NCI-H2196 (cell line): Measurements from ENCODE around the gene PLCE1.

Source experiments
- DNase-seq: peaks from one replicate; lab custom pipeline; 2025; ENCODE audit not compliant: unreplicated experiment; lab: John Stamatoyannopoulos, UW

Gene PLCE1

DNA sequence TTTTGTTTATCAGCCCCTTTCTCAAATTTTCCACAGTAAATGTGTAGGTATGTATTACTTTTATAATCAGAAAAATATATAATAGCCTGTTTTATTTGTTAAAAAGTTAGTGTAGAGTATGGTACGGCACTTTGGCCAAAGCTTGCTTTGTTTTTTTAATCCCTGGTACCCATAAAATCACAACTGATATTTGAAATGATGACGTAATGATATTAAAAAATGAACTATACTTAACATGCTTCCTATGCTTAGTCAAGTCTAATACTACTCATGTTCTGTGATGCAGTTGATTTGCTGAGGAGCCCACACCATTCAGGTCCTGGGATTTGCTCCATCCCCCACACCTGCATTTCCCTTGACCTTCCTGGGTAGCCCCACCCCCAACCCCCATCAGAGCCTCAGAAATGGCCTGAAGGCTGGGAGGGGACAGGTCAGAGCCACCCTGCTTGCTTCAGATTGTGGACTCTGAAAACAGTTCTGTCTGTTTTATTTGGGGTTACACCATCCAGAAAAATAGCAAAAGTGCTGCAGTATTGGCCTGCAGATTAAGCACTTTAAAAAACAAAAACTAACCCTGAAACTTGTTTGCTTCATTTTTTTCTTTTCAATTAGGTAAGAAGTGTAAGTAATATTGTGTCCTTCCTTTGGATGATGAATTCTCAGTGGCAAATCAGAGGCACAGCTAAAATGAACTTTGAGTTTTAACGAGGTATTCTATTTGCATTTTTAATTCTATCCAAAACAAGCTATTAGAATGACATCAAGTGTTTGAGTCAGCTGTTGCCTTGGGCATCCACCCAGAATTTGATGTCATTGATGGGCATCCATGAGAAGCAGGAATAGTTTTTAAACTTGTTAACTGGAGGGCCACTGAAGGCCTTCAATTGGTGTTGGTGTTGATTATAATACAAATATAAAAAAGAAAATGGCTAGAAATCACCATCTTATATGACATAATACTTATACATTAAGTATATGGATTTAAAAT lies 23.3 kb downstream of the PLCE1 start:
- DNase-seq: no peak

DNA sequence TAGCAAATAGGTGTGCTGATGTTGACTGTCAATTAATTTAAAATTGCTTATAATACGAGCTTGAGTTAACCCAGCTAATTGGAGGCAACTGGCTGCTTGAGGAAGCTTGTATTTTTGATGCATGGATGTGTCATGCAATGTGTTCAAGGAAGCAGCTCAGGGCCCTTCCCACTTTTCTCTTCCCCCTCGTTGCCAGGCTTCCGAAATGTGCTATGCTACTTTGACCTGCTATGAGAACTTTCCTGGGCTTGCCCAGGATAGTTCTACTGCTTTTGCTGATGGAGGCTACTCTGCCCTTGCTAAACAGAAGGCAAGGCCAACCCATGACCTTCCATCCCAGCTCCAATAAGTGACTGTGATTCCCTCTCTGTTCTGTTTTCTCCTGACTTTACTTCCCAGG lies 24.4 kb downstream of the PLCE1 start:
- no peak for DNase-seq

- no peak for DNase-seq
These were observed 30.2 kb downstream of the PLCE1 start for GRCh38 chr10:94023906-94024305.

DNA sequence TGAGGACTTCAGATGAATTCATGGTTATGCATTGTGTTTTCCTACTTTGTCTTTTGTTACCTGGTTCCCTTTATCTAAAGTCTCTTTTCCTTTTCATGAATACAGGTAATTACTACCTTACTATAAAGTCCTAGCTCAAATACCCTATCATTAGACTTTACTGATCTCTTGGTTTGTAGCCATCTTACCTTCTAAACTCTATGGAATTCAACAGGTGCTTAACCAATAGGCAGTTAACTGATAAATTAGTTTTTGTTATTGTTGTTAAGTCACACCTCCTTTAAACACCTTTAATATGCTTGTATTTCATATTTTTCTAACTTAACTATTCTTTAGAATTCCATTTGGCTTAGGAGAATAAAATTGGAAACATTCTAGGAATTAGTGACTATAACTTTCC lies 30.7 kb downstream of the PLCE1 start:
- no peak for DNase-seq

- DNase-seq: no peak
These were observed 32.1 kb downstream of the PLCE1 start for GRCh38 chr10:94025806-94026205.

DNA sequence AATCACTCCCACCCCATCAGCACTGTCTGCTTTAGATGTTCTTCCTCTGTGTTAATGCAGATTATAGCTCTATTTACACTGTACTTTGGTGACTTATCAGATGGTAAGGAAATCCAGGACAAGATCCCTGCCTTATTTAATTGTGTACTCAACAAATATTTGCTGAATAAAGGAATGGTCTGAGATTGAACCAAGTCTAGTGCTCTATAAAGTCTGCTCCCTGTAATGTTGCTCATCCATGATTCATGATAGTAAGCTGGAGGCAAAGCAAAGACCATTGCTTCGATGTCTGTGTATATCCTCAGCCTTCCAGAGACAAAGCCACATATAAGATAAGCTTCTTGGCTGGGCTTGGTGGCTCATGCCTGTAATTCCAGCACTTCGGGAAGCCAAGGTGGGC lies 33.5 kb downstream of the PLCE1 start:
- DNase-seq: no peak

DNA sequence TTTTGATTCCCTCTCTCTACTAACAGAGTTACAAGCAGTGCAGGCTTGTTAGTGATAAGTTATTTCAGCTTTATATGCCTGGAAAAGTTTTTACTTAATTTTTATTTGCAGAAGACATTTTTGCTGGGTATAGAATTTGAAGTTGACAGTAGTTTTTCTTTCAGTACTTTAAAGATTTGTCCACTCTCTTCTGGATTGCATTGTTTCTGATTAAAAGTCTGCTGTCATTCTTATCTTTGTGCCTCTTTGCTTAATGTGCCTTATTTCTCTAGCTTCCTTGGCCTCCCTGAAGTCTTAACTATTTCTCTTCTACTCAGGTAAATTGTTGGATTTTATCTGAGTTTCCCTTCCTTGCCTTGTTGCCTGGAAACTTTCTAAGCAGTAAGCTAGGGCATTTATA lies 36.2 kb downstream of the PLCE1 start:
- DNase-seq: no peak

DNA sequence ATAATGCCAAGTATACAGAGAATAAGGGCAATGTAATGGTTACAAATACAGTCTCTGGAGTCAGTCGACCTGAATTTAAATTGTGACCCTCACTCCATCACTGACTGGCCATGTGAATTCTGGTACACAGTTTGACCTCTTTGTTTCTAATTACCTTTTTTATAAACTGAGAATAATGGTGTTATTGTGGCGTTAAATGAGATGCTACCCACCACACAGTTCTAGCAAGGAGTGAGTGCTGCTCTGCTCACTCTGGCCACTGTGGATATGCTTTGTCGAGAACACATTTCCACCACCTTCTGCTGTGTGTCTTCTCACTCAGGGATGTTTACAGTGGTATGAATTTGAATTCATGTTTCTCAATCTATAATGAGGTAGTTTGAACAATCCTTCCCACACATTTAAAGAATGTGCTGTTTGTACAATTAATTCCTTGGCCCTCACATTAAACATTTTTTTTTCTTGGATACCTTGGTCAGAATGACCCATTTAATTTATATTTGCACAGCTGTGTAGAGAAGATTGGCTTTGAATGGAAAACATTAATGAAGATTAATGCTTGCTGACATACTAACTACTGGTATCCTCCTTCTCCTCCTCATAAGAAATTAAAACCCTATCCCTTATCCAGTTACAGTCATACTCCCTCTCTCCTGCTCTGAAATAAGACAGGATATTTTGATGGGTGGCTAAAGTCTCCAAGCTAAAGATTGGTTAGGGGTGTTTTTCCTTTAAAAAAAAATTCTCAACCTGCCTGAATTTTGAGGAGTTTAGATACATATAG lies 42.4 kb downstream of the PLCE1 start:
- DNase-seq: no peak

DNA sequence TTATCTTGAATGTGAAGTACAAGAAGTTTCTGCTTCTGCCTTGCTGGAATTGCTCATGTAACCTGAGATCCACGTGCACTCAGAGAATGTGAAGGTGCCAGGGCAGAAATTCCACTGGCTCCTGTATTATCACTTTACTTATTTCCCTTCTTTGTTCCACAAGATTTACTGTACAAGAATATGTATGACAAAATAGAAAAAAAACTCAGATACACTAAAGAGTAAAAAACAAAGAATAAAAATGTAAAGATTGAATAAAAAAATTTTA lies 43.0 kb downstream of the PLCE1 start:
- DNase-seq: no peak

DNA sequence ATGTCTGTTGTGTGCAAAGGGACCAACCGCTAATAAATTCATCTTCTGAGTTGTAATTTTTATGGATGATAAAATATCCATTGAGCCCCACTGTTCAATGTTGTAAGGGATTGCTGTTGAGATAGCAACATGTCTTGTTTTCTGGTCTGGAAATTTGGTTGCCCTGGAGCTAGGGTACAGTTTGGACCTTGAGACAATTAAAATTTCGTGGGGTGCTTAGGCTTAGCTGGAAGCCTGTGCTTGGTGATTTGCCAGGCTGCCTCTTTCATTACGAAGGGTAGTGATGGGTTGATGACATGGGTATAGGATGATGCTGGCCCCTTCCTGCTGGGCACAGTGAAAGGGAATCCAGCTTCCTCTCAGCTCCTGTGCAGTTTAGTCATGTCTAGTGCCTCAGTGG lies 43.6 kb downstream of the PLCE1 start:
- DNase-seq: no peak

GRCh38 chr10:94038024-94038423 lies 44.3 kb downstream of the PLCE1 start:
- no peak for DNase-seq

DNA sequence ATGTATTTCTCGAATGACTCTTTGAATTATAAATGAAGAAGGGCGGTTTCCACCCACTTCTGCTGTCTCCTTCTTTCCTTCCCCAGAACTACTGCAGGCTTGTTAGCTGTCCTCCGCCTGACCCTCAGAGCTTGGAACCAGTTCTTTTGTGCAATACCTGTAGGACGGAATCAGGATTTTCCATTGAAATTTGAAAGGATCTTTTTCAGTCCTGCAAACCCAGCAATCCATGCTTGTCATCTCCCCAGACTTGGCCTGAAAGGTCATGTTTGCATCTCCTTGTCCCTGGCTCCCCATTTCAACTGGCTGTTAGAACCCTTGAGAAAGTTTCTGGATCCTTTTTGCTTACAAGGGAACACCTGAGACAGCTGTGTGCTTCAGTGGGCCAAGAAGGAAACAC lies 47.5 kb downstream of the PLCE1 start:
- no peak for DNase-seq

GRCh38 chr10:94042001-94042833 lies 48.5 kb downstream of the PLCE1 start:
- DNase-seq: no peak

DNA sequence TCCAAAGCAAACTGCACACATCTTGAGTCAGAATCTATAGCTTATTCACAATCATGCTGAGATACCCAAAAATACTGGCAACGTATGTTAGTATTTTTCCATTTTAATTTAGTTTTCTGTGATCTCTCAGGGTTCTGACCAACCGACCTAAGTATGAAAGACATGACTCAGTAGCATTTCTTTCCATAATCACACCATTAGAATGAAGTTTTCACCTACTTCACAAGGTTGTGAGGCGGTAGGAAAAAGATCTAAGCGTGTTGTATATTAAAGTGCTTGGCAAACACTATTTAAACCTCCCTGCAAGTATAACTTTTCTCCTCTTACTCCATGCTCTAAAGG lies 49.1 kb downstream of the PLCE1 start:
- DNase-seq: no peak
